ENCODE results near the gene SUPT4H1.

The SUPT4H1 gene

DNA sequence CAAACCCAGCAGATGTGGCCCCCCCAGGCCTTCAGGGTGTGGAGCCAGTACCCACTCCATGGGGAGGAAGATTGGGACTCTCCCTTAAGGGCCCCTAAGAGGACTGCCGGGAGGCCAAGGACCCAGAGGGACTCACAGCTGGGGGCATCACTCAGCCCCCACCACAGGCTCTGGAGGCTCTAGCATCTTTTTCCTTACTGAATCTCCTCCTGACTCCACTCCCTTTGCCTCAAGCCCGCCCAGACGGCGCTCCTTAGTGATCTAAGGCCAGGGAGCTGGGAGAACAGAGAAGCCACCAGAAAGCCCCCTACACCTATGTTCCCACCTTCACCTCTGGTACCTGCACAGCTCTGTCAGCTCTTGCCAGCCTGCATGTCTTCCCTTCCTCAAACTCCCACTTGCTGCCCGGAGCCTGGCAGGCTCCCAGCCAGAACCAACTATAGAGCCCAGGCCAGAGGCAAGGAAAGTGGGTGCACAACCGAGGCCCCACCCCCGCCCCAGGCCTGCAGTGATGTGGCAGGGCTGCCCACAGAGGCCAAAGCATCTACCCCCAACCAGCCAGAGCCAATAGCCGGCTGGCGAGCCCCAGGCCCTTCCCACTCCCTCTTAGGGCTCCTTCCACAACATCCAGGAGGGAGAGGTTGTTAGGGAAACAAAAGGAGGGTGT is 48.9 kb downstream of the SUPT4H1 start:
- DNase-seq = no peak

DNA sequence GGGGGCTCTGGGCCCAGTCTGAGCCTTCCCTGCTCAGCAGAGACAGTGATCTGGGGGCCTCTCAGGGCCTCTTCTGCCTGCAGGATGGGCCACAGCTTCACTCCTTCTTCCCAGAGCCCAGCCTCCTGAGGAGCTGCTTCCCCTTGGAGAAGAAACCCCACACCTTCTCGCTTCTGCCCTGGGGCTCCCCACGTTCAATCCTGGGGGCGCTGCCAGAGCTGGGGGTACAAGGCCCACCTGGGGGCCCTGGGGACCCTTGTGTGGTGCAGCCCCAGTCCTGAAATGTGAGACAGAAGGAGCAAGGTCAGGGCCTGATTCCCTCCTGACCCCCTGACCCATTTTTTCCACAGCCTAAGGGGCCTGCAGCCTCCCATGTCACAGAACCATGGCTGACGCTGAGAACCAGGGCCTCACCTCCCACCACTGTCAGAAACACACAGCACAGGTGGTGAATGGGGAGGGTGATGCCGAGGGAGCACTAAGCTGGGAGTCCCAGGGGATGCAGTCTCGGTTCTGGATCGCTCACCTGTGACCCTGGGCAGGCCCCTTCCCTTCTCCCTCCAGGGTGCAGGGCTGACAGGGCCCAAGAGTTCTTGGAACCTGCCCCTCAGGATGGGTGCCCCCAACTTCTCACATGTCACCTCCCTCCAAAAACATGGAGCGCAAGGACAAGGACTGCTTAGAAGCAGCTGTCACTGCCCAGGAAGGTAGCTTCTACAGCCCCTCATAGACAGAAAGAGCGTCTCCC is 49.7 kb downstream of the SUPT4H1 start:
- DNase-seq = no peak

GRCh38 chr17:58301504-58302150 is 50.4 kb downstream of the SUPT4H1 start:
- DNase-seq = no peak

DNA sequence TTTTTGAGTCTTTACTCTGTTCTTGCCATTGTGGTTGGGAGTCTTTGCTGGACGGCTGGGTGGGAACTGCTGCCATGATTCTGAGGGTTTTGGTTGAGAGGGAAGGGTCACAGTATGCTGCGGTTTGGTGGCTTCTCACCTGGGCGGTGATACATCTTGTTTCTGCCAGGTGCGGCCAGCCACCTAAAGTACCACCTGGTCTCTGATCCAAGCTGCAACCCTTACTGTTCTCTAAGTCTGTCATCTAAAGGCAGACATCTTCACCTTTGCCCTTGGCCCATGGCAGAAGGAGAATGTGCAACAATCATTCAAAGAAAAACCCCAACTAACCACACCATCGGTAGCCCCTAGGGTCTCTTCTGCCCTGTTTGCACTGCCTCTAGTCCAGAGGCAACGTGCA is 51.7 kb downstream of the SUPT4H1 start:
- DNase-seq = no peak

All from CD4-positive, alpha-beta T cell treated with Interleukin-21 for 1 hour (primary cell).